HEK293T (cell line): Measurements from ENCODE around the gene CHODL.

Experiments
- CTCF ChIA-PET: fragments of 350-600 bp; formaldehyde crosslinking; extraction: SDS; loops from one replicate; lab custom pipeline; 2021; ENCODE audit warnings: antibody characterized with exemption, inconsistent platforms; lab: Yijun Ruan, JAX
- POLR2A ChIA-PET: fragments of 350-600 bp; formaldehyde crosslinking; extraction: SDS; loops from one replicate; lab custom pipeline; 2020; ENCODE audit warnings: antibody characterized with exemption, inconsistent platforms; lab: Yijun Ruan, JAX
- DNase-seq: peaks from one replicate; pipeline ENCODE4 v3.0.0; 2012; ENCODE audit warnings: mixed read lengths; ENCODE audit errors: extremely low spot score
- ARNT ChIP-seq: fragments of 450-650 bp; IDR thresholded peaks from 2 replicates; pipeline ENCODE4 v1.6.1; 2017; ENCODE audit warnings: mild to moderate bottlenecking
- BHLHE40 ChIP-seq: fragments of 450-650 bp; IDR thresholded peaks from 2 replicates; pipeline ENCODE4 v1.6.1; 2016; ENCODE audit warnings: mild to moderate bottlenecking, moderate library complexity, borderline replicate concordance
- CTBP1 ChIP-seq: fragments of 450-650 bp; IDR thresholded peaks from 2 replicates; pipeline ENCODE4 v1.6.1; 2016; ENCODE audit warnings: borderline replicate concordance
- ELF4 ChIP-seq: fragments of 450-650 bp; IDR thresholded peaks from 2 replicates; pipeline ENCODE4 v1.6.1; 2017; ENCODE audit warnings: antibody characterized with exemption
- FOXA1 ChIP-seq: fragments of 450-650 bp; IDR thresholded peaks from 2 replicates; pipeline ENCODE4 v1.6.1; 2016; ENCODE audit warnings: mild to moderate bottlenecking
- FOXK2 ChIP-seq: fragments of 450-650 bp; IDR thresholded peaks from 2 replicates; pipeline ENCODE4 v1.6.1; 2016; ENCODE audit warnings: mild to moderate bottlenecking
- FOXM1 ChIP-seq: fragments of 450-650 bp; IDR thresholded peaks from 2 replicates; pipeline ENCODE4 v1.6.1; 2017; ENCODE audit warnings: mild to moderate bottlenecking, borderline replicate concordance
- HDGF ChIP-seq: fragments of 450-650 bp; IDR thresholded peaks from 2 replicates; pipeline ENCODE4 v1.6.1; 2017; ENCODE audit warnings: antibody characterized with exemption, borderline replicate concordance
- L3MBTL2 ChIP-seq: fragments of 450-650 bp; conservative IDR thresholded peaks from 2 replicates; pipeline ENCODE4 v1.6.1; 2016; ENCODE audit warnings: mild to moderate bottlenecking
- LEF1 ChIP-seq: fragments of 450-650 bp; IDR thresholded peaks from 2 replicates; pipeline ENCODE4 v1.6.1; 2017; ENCODE audit warnings: mild to moderate bottlenecking, borderline replicate concordance
- NFRKB ChIP-seq: fragments of 450-650 bp; IDR thresholded peaks from 2 replicates; pipeline ENCODE4 v1.6.1; 2016; ENCODE audit warnings: mild to moderate bottlenecking, moderate library complexity
- PKNOX1 ChIP-seq: fragments of 450-650 bp; IDR thresholded peaks from 2 replicates; pipeline ENCODE4 v1.6.1; 2016
- SP1 ChIP-seq: fragments of 450-650 bp; IDR thresholded peaks from 2 replicates; pipeline ENCODE4 v1.6.1; 2017
- SUZ12 ChIP-seq: fragments of 450-650 bp; IDR thresholded peaks from 2 replicates; pipeline ENCODE4 v1.6.1; 2016; ENCODE audit warnings: mild to moderate bottlenecking
- TARDBP ChIP-seq: fragments of 450-650 bp; IDR thresholded peaks from 2 replicates; pipeline ENCODE4 v1.6.1; 2016
- ZNF384 ChIP-seq: fragments of 450-650 bp; IDR thresholded peaks from 2 replicates; pipeline ENCODE4 v1.6.1; 2016

CHODL gene

GRCh38 chr21:18235545-18235944 lies 9.1 kb upstream of the CHODL start:
- no peak for TF ChIP-seq ZNF384
- TF ChIP-seq LEF1, result no peak
- no peak for TF ChIP-seq BHLHE40
- TF ChIP-seq ELF4, result no peak
- TF ChIP-seq SP1, result no peak
- no peak for TF ChIP-seq CTBP1
- no peak for TF ChIP-seq FOXM1
- no peak for TF ChIP-seq FOXK2
- no peak for TF ChIP-seq SUZ12
- TF ChIP-seq L3MBTL2, result no peak
- no peak for TF ChIP-seq PKNOX1
- no peak for DNase-seq
- POLR2A ChIA-PET, result no interaction called here
- CTCF ChIA-PET, result no interaction called here

GRCh38 chr21:18245464-18245967 lies 883 bp downstream of the CHODL start:
- DNase-seq, result peak; percentile 30
- POLR2A ChIA-PET, result no interaction called here
- TF ChIP-seq ARNT, result no peak
- no peak for TF ChIP-seq PKNOX1
- TF ChIP-seq SUZ12, result no peak
- TF ChIP-seq LEF1, result no peak
- no peak for TF ChIP-seq L3MBTL2
- no peak for TF ChIP-seq HDGF
- no peak for TF ChIP-seq BHLHE40
- TF ChIP-seq ELF4, result no peak
- TF ChIP-seq FOXK2, result no peak
- no peak for TF ChIP-seq ZNF384
- no peak for TF ChIP-seq SP1
- TF ChIP-seq NFRKB, result no peak
- no peak for TF ChIP-seq FOXM1
- TF ChIP-seq FOXA1, result no peak
- no peak for TF ChIP-seq CTBP1
- TF ChIP-seq TARDBP, result no peak
- CTCF ChIA-PET, result no interaction called here

- TF ChIP-seq FOXK2 (no peak), SUZ12 (no peak), ZNF384 (no peak), PKNOX1 (no peak), LEF1 (no peak), ARNT (no peak), L3MBTL2 (no peak), FOXA1 (no peak), NFRKB (no peak), HDGF (no peak)
- DNase-seq, result no peak
- ChIA-PET POLR2A (no interaction called here), CTCF (no interaction called here)
These were observed 3.5 kb downstream of the CHODL start for GRCh38 chr21:18248171-18248570.

GRCh38 chr21:18249672-18250071 lies 5.0 kb downstream of the CHODL start:
- POLR2A ChIA-PET, result no interaction called here
- no peak for TF ChIP-seq ELF4
- no peak for TF ChIP-seq LEF1
- TF ChIP-seq PKNOX1, result no peak
- no peak for TF ChIP-seq TARDBP
- TF ChIP-seq SP1, result no peak
- no peak for TF ChIP-seq BHLHE40
- no peak for TF ChIP-seq FOXA1
- TF ChIP-seq FOXK2, result no peak
- TF ChIP-seq SUZ12, result no peak
- no peak for TF ChIP-seq L3MBTL2
- TF ChIP-seq FOXM1, result no peak
- no peak for TF ChIP-seq HDGF
- TF ChIP-seq ARNT, result no peak
- no peak for TF ChIP-seq CTBP1
- no peak for TF ChIP-seq NFRKB
- TF ChIP-seq ZNF384, result no peak
- DNase-seq, result no peak
- CTCF ChIA-PET, result no interaction called here

GRCh38 chr21:18251065-18251464 lies 6.4 kb downstream of the CHODL start:
- DNase-seq, result no peak
- TF ChIP-seq TARDBP (no peak), FOXM1 (no peak), LEF1 (no peak), ZNF384 (no peak), SUZ12 (no peak), BHLHE40 (no peak)
- ChIA-PET POLR2A (no interaction called here), CTCF (interaction anchor here (0.9 kb wide), 1 partner anchor 25 kb away, joined by 3 read pairs; no protein-coding TSS in a partner anchor)

GRCh38 chr21:18252256-18252655 lies 7.6 kb downstream of the CHODL start:
- DNase-seq, result no peak
- TF ChIP-seq FOXA1 (no peak), CTBP1 (no peak), ARNT (no peak), PKNOX1 (no peak), BHLHE40 (no peak), SP1 (no peak), ZNF384 (no peak), HDGF (no peak), FOXK2 (no peak)
- ChIA-PET POLR2A (no interaction called here), CTCF (no interaction called here)
